H1 (cell line): ENCODE data around the gene PPP4R1. TPM values are rescaled to one million over a fixed set of nuclear protein-coding genes. Genes with fewer than 3 reads are reported as not detected.

Source experiments
- KDM4A ChIP-seq: IDR thresholded peaks from one replicate; pipeline ENCODE4 v1.7.1; 2012; ENCODE audit warnings: low read depth, mild to moderate bottlenecking, moderate library complexity, low read length, inconsistent platforms; ENCODE audit not compliant: severe bottlenecking
- RXRA ChIP-seq: IDR thresholded peaks from 2 replicates; pipeline ENCODE4 v1.6.1; 2011; ENCODE audit warnings: low read depth, mild to moderate bottlenecking, low read length, moderate library complexity; ENCODE audit not compliant: insufficient read depth
- polyA plus RNA-seq, 7 experiments: library from polyadenylated mRNA; depleted of rRNA in 3 of 7; stranded (reverse) in 5 of 7; unstranded in 2 of 7; fragments of >200 nt in 5 of 7; fragments of 200-250 nt in 2 of 7; gene quantifications; 1 replicate in 5 of 7; 2 replicates in 1 of 7; 4 replicates in 1 of 7; pipeline versions ENCODE4 v1.2.1 to v1.2.3, GENCODE V29; 2011 to 2013; ENCODE audit warnings: missing spikeins in 2 of 7, mixed read lengths in 2 of 7
- total RNA-seq: library from RNA; stranded (reverse); fragmentation: NEBNext Ultra II Directional; extraction: Animal tissue kit (Norgen Biotek cat#: 25700); gene quantifications from 2 replicates; pipeline ENCODE4 v1.2.1, GENCODE V29; 2021

PPP4R1 gene
- total and polyA plus RNA-seq, 2 of the 8 experiments (the other 6 are each of a cell fraction or from before 2014, with no cell fraction given) = 67.4 to 96.1 TPM

DNA sequence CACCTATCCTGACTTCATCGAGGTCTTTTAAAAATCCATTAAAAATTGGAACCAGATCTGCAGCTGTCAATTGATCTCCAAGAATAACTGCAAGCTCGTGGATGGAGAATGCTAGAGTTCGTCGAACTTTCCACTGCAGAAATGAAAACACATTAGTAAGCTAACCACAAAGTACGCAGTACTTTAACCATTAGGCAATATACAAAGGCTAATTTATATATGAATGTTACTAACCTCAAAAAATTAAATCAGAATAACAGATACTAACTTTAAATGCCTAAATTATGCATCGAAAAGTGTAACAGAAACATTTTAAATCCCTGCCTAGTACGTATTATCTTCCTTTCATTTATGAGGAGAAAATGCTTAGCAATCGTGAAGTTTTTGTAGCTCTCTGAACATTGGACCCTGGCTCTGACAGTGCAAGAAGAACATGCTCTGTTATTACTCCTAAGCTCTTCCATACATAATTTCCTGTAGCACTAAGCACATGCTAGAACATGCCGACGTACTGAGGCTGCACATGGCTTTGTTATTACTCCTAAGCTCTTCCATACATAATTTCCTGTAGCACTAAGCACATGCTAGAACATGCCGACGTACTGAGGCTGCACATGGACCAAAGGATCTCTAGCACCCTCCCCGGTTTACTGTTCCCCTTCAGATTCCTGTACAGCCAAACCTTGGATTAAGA lies 57.0 kb downstream of the PPP4R1 start (continued):
- TF ChIP-seq RXRA (no peak), KDM4A (no peak)
- TF ChIP-seq, all 59 proteins: peak for 0
